Measurements from ENCODE around the gene CHRNA9. TPM values are rescaled to one million over a fixed set of nuclear protein-coding genes. Genes with fewer than 3 reads are reported as not detected.

The CHRNA9 gene
- total and polyA plus RNA-seq, 8 donors: 0.31 TPM; not detected in 7

DNA sequence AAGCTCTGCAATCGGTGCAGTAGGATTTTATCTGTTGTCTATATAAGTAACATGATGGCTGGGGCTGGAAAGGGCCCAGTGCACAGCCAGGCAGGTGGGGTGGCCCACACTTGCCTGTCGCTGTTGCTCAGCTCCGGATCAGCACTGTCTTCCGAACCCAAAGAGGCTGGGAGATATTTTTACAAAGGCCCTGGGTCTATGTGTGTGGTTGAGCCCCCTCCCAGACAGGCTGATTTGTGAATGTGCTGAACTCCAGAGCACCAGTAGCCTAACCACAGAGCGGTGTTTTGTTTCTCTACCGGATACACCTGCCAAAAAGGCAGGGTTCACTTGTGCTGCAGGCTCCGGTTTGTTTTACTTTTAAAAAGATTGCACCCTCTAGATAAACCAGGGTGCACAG, 33.5 kb upstream of the CHRNA9 start:
- Histone ChIP-seq H3K27ac (peak overlapping the region in 4 of 5 donors; percentile 34 to 64 (median 50)), H3K36me3 (no peaks in the 10 kb centered on the region), H3K4me1 (peaks cover 0 to 28% (median 9%) of the 10 kb centered on the region in 4 donors), H3K9me3 (peaks cover 0 to 5% (median 0%) of the 10 kb centered on the region in 4 donors), H3K27me3 (no peaks in the 10 kb centered on the region), H3K4me3 (no peak overlapping the region)
- intact Hi-C loops (cut with DNase I; ENCODE audit: low total_unique reads): no loop called here
- WGBS, 5 donors: 15 to 45% (median 24%) methylated on average over 7 of the region's 7 CpGs
- peak in 1 of 2 donors; percentile 72 for DNase-seq
- no peak for TF ChIP-seq EP300 (IDR thresholded peaks at IDR 0.05)
- TF ChIP-seq CTCF (IDR thresholded peaks at IDR 0.05): no peak
- no peak for TF ChIP-seq POLR2AphosphoS5 (IDR thresholded peaks at IDR 0.05)
- TF ChIP-seq POLR2A (IDR thresholded peaks at IDR 0.05): no peak

DNA sequence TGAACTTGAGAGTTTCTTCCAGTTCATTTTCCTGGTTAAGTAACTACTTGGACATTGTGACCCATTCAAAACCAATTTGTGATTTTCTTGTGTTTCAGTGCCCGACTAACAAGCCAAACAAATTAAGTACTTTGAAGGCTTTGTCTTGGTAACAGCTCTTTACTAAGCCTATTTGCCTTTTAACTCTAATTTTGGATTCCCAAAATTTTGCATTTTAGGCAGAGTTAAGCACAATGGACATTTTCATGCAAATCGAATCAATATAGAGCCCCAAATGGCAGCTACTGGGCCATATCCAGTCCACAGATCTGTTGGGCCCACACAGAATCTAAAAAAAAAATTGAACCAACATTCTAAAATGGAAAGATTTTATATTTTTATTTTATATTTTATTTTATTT, 31.4 kb upstream of the CHRNA9 start:
- H3K4me3 ChIP-seq: no peak overlapping the region
- H3K27ac ChIP-seq: no peak overlapping the region
- no peaks in the 10 kb centered on the region for H3K36me3 ChIP-seq
- DNase-seq: no peak
- intact Hi-C loops (cut with DNase I; ENCODE audit: low total_unique reads): no loop called here
- TF ChIP-seq POLR2A (IDR thresholded peaks at IDR 0.05) (no peak), CTCF (IDR thresholded peaks at IDR 0.05) (no peak), EP300 (IDR thresholded peaks at IDR 0.05) (no peak), POLR2AphosphoS5 (IDR thresholded peaks at IDR 0.05) (no peak)
- peaks cover 0 to 34% (median 11%) of the 10 kb centered on the region in 4 donors for H3K4me1 ChIP-seq
- no peaks in the 10 kb centered on the region for H3K27me3 ChIP-seq
- whole genome bisulfite sequencing, 5 donors: 94 to 99% (median 99%) methylated on average over 2 of the region's 2 CpGs
- H3K9me3 ChIP-seq: peaks cover 0 to 5% (median 0%) of the 10 kb centered on the region in 4 donors

GRCh38 chr4:40305328-40306170, 29.6 kb upstream of the CHRNA9 start:
- 61 to 77% (median 74%) methylated on average over 12 to 13 of the region's 13 CpGs for WGBS, 5 donors
- Histone ChIP-seq H3K4me3 (no peak overlapping the region), H3K36me3 (no peaks in the 10 kb centered on the region), H3K9me3 (peaks cover 0 to 5% (median 0%) of the 10 kb centered on the region in 4 donors), H3K27ac (peak overlapping the region in 1 of 5 donors; percentile 35), H3K27me3 (no peaks in the 10 kb centered on the region), H3K4me1 (peaks cover 6 to 34% (median 16%) of the 10 kb centered on the region in 4 donors)
- intact Hi-C loops (cut with DNase I; ENCODE audit: low total_unique reads): no loop called here
- TF ChIP-seq CTCF (IDR thresholded peaks at IDR 0.05) (no peak), EP300 (IDR thresholded peaks at IDR 0.05) (no peak), POLR2A (IDR thresholded peaks at IDR 0.05) (no peak), POLR2AphosphoS5 (IDR thresholded peaks at IDR 0.05) (no peak)
- no peak for DNase-seq

GRCh38 chr4:40306226-40306625, 28.9 kb upstream of the CHRNA9 start:
- Histone ChIP-seq H3K4me1 (peaks cover 6 to 32% (median 15%) of the 10 kb centered on the region in 4 donors), H3K9me3 (peaks cover 0 to 5% (median 0%) of the 10 kb centered on the region in 4 donors), H3K36me3 (no peaks in the 10 kb centered on the region), H3K4me3 (no peak overlapping the region), H3K27me3 (no peaks in the 10 kb centered on the region), H3K27ac (peak overlapping the region in 1 of 5 donors; percentile 35)
- intact Hi-C loops (cut with DNase I; ENCODE audit: low total_unique reads): no loop called here
- TF ChIP-seq POLR2A (IDR thresholded peaks at IDR 0.05) (no peak), CTCF (IDR thresholded peaks at IDR 0.05) (no peak), EP300 (IDR thresholded peaks at IDR 0.05) (no peak), POLR2AphosphoS5 (IDR thresholded peaks at IDR 0.05) (no peak)
- no peak for DNase-seq
- WGBS, 5 donors: 58 to 81% (median 69%) methylated on average over 3 of the region's 3 CpGs

Measured in stomach (tissue), 9 donors.